IMR-90 (cell line): ENCODE results near the gene ZMYM4. TPM values are rescaled to one million over a fixed set of nuclear protein-coding genes. Genes with fewer than 3 reads are reported as not detected.

Experiments used
- ATAC-seq: fragments of 200-7000 bp; cut with Tn5 transposase; 2 replicates; pipeline ENCODE4 v1.9.1; 2020; ENCODE audit warnings: low read depth, mild to moderate bottlenecking, moderate library complexity
- BruUV-seq: library from RNA; stranded (reverse); fragments of 400-500 nt; replicated peaks from 2 replicates; lab custom pipeline; 2021; lab: Mats Ljungman, UMichigan
- CTCF ChIA-PET: fragments of 300-600 bp; formaldehyde crosslinking; extraction: SDS; loops from one replicate; lab custom pipeline; 2021; ENCODE audit warnings: antibody characterized with exemption; lab: Yijun Ruan, JAX
- POLR2A ChIA-PET: fragments of 300-600 bp; sonication (Branson Sonifier 250); formaldehyde crosslinking; loops from one replicate; lab custom pipeline; 2022; ENCODE audit warnings: antibody characterized with exemption; ENCODE audit not compliant: unreplicated experiment; lab: Charles Lee
- DNase-seq: peaks from one replicate; pipeline ENCODE4 v3.0.0; 2013
- H2AFZ ChIP-seq: replicated peaks from 2 replicates; pipeline ENCODE3; 2013; ENCODE audit warnings: low read length, mild to moderate bottlenecking; ENCODE audit not compliant: poor library complexity
- H2AK5ac ChIP-seq: 2 replicates; pipeline ENCODE4 v1.6.1; 2013; ENCODE audit warnings: low read depth, low read length, inconsistent platforms
- H2AK9ac ChIP-seq: replicated peaks from 2 replicates; pipeline ENCODE3; 2013; ENCODE audit warnings: mild to moderate bottlenecking, low read depth, low read length, moderate library complexity; ENCODE audit not compliant: poor library complexity
- H2BK120ac ChIP-seq: 2 replicates; pipeline ENCODE4 v1.6.1; 2013; ENCODE audit warnings: low read depth, low read length, inconsistent platforms
- H2BK15ac ChIP-seq: 3 replicates; pipeline ENCODE4 v1.6.1; 2013; ENCODE audit warnings: low read depth, low read length, inconsistent platforms
- H2BK20ac ChIP-seq: 2 replicates; pipeline ENCODE4 v1.6.1; 2013; ENCODE audit warnings: low read depth, mild to moderate bottlenecking, inconsistent platforms, low read length, moderate library complexity
- H2BK5ac ChIP-seq: 2 replicates; pipeline ENCODE4 v1.6.1; 2013; ENCODE audit warnings: mild to moderate bottlenecking, low read depth, low read length, inconsistent platforms; ENCODE audit not compliant: poor library complexity, severe bottlenecking
- H3K14ac ChIP-seq: replicated peaks from 2 replicates; pipeline ENCODE4 v1.6.1; 2013; ENCODE audit warnings: low read depth, low read length, inconsistent platforms
- H3K18ac ChIP-seq: 2 replicates; pipeline ENCODE4 v1.6.1; 2013; ENCODE audit warnings: low read depth, low read length, control low read depth
- H3K23ac ChIP-seq: 2 replicates; pipeline ENCODE4 v1.6.1; 2013; ENCODE audit warnings: low read depth, low read length, inconsistent platforms
- H3K27ac ChIP-seq: 2 replicates; pipeline ENCODE4 v1.5.1; 2013; ENCODE audit warnings: mild to moderate bottlenecking, control low read depth, low read length; ENCODE audit not compliant: insufficient read depth
- H3K27me3 ChIP-seq: 2 replicates; pipeline ENCODE4 v1.6.1; 2013; ENCODE audit warnings: low read length; ENCODE audit not compliant: control insufficient read depth, insufficient read depth
- H3K36me3 ChIP-seq: 2 replicates; pipeline ENCODE4 v1.6.1; 2013; ENCODE audit warnings: low read length, mixed read lengths; ENCODE audit not compliant: control insufficient read depth, insufficient read depth
- H3K4ac ChIP-seq: 2 replicates; pipeline ENCODE4 v1.6.1; 2013; ENCODE audit warnings: low read depth, low read length, inconsistent platforms
- H3K4me1 ChIP-seq: 2 replicates; pipeline ENCODE4 v1.6.1; 2013; ENCODE audit warnings: low read length, mixed read lengths; ENCODE audit not compliant: control insufficient read depth, insufficient read depth
- H3K4me2 ChIP-seq: 2 replicates; pipeline ENCODE4 v1.6.1; 2013; ENCODE audit warnings: low read depth, mild to moderate bottlenecking, control low read depth, low read length, moderate library complexity
- H3K4me3 ChIP-seq: 2 replicates; pipeline ENCODE4 v1.5.1; 2013; ENCODE audit warnings: low read depth, mild to moderate bottlenecking, control low read depth, low read length, moderate library complexity; ENCODE audit not compliant: insufficient read depth
- H3K56ac ChIP-seq: 2 replicates; pipeline ENCODE4 v1.6.1; 2013; ENCODE audit warnings: low read length, inconsistent platforms; ENCODE audit not compliant: insufficient read depth; ENCODE audit errors: extremely low read depth
- H3K79me1 ChIP-seq, 2 experiments: 2 replicates each; pipeline ENCODE4 v1.6.1; 2013; ENCODE audit warnings: low read length in 2 of 2, inconsistent platforms in 1 of 2, low read depth in 1 of 2
- H3K9ac ChIP-seq: 2 replicates; pipeline ENCODE4 v1.6.1; 2013; ENCODE audit warnings: low read depth, low read length, control low read depth
- H3K9me1 ChIP-seq: 2 replicates; pipeline ENCODE4 v1.6.1; 2013; ENCODE audit warnings: low read length, inconsistent platforms; ENCODE audit not compliant: insufficient read depth
- H3K9me3 ChIP-seq: 2 replicates; pipeline ENCODE4 v1.6.1; 2013; ENCODE audit warnings: low read length; ENCODE audit not compliant: control insufficient read depth, insufficient read depth
- H4K20me1 ChIP-seq: 2 replicates; pipeline ENCODE4 v1.6.1; 2013; ENCODE audit warnings: low read length, inconsistent platforms; ENCODE audit not compliant: insufficient read depth
- H4K5ac ChIP-seq: 2 replicates; pipeline ENCODE4 v1.6.1; 2013; ENCODE audit warnings: mild to moderate bottlenecking, low read depth, low read length, control low read depth
- H4K8ac ChIP-seq, 2 experiments: 2 replicates each; pipeline ENCODE4 v1.6.1; 2013; ENCODE audit warnings: low read depth in 2 of 2, low read length in 2 of 2, control low read depth in 1 of 2, inconsistent platforms in 1 of 2
- H4K91ac ChIP-seq: 2 replicates; pipeline ENCODE4 v1.6.1; 2013; ENCODE audit warnings: low read depth, low read length, inconsistent platforms; ENCODE audit not compliant: insufficient read depth
- FOS ChIP-seq: fragments of 150-350 bp; IDR thresholded peaks from 2 replicates; pipeline ENCODE4 v1.6.1; 2016; ENCODE audit warnings: low read depth, low read length
- MAFK ChIP-seq: IDR thresholded peaks from 2 replicates; pipeline ENCODE4 v1.6.1; 2012; ENCODE audit warnings: low read depth, low read length, improper control_type of control experiment
- POLR2A ChIP-seq: IDR thresholded peaks from 2 replicates; pipeline ENCODE4 v1.6.1; 2012; ENCODE audit warnings: mild to moderate bottlenecking, low read depth, low read length
- USF2 ChIP-seq: fragments of 150-350 bp; IDR thresholded peaks from 2 replicates; pipeline ENCODE4 v1.6.1; 2017; ENCODE audit warnings: mild to moderate bottlenecking, antibody characterized with exemption, low read length, low read depth
- WGBS, 2 experiments: methylation state at CpG; one replicate each; pipeline versions ENCODE4 v1.1.5 to v1.1.7; 2013; ENCODE audit warnings: missing lambda C conversion rate in 2 of 2; ENCODE audit not compliant: insufficient read length in 1 of 2; ENCODE audit errors: extremely low coverage in 2 of 2; 5-methylcytosine and 5-hydroxymethylcytosine counted together
- dilution Hi-C: fragments of 300-500 bp; cut with HindIII; formaldehyde crosslinking; loops from one replicate; pipeline ENCODE4 v1.14.3; 2018; ENCODE audit warnings: low sequenced_read_pairs; ENCODE audit not compliant: unreplicated experiment
- in situ Hi-C: fragments of 300-500 bp; cut with MboI; formaldehyde crosslinking; loops from 3 replicates; pipeline ENCODE4 v1.14.3; 2019; ENCODE audit warnings: low sequenced_read_pairs, inconsistent platforms, mixed read lengths
- intact Hi-C: fragments of 100-400 bp; cut with micrococcal nuclease; formaldehyde crosslinking; loops from 2 replicates; pipeline ENCODE4 v1.10.0; 2022
- polyA plus RNA-seq, 3 experiments: library from polyadenylated mRNA; depleted of rRNA; stranded (reverse); fragments of >200 nt; gene quantifications; 2 replicates each; pipeline ENCODE4 v1.2.3, GENCODE V29; 2012; ENCODE audit warnings: low replicate concordance in 1 of 3
- total RNA-seq: library from RNA; depleted of rRNA; stranded (reverse); fragments of >200 nt; gene quantifications from 2 replicates; pipeline ENCODE4 v1.2.3, GENCODE V29; 2012

The ZMYM4 gene
- total and polyA plus RNA-seq, 2 of the 4 experiments (the other 2 are of a cell fraction), result 14.7 to 53.8 TPM

- H2AK5ac ChIP-seq, result no peak overlapping the region
- no TSS peak for BruUV-seq
- no peak overlapping the region for H2AK9ac ChIP-seq
- H4K5ac ChIP-seq, result no peak overlapping the region
- H3K79me1 ChIP-seq, result no peaks in the 10 kb centered on the region
- H3K4ac ChIP-seq, result no peak overlapping the region
- H2BK5ac ChIP-seq, result no peak overlapping the region
- H3K36me3 ChIP-seq, result no peaks in the 10 kb centered on the region
- H2AFZ ChIP-seq, result no peak overlapping the region
- H2BK20ac ChIP-seq, result no peak overlapping the region
- no peaks in the 10 kb centered on the region for H3K9me1 ChIP-seq
- ATAC-seq (no peak), DNase-seq (no peak)
- no peaks in the 10 kb centered on the region for H3K4me1 ChIP-seq
- H3K9me3 ChIP-seq, result no peaks in the 10 kb centered on the region
- dilution Hi-C loops, result no loop called here
- no peak overlapping the region for H4K8ac ChIP-seq
- no CpG with 5 or more reads among the region's 1 CpG for WGBS, 2 experiments
- H3K27me3 ChIP-seq, result no peaks in the 10 kb centered on the region
- POLR2A ChIA-PET, result no interaction called here
- H3K4me3 ChIP-seq, result no peak overlapping the region
- no peak overlapping the region for H3K27ac ChIP-seq
- H2BK15ac ChIP-seq, result no peak overlapping the region
- TF ChIP-seq POLR2A (no peak), MAFK (no peak), FOS (no peak), USF2 (no peak)
- no peak overlapping the region for H3K18ac ChIP-seq
- no peak overlapping the region for H3K14ac ChIP-seq
- no peak overlapping the region for H3K23ac ChIP-seq
- H3K56ac ChIP-seq, result no peak overlapping the region
- H2BK120ac ChIP-seq, result no peak overlapping the region
- H4K20me1 ChIP-seq, result no peaks in the 10 kb centered on the region
- H3K9ac ChIP-seq, result no peak overlapping the region
- CTCF ChIA-PET, result no interaction called here
- H3K4me2 ChIP-seq, result no peak overlapping the region
- intact Hi-C loops, result no loop called here
- in situ Hi-C loops, result no loop called here
- H4K91ac ChIP-seq, result no peak overlapping the region
These were observed 8.9 kb upstream of the ZMYM4 start for GRCh38 chr1:35259561-35259960.
